Fibroblast of pulmonary artery (primary cell): ENCODE measurements around the gene CEP162.
"Not testable (repeated sequence)": the region's sequence is repeated elsewhere in the genome, so short reads cannot be mapped to it uniquely, and the experiment has no call there.

Experiments
- DNase-seq: peaks from one replicate; pipeline ENCODE4 v3.0.0-alpha.2; 2010; ENCODE audit warnings: low read depth
- H3K4me3 ChIP-seq: replicated peaks from 2 replicates; pipeline ENCODE4 v1.5.1; 2011; ENCODE audit warnings: low read depth, mild to moderate bottlenecking, control low read depth, low read length, moderate library complexity
- TF ChIP-seq, protein P1 (sequence below): IDR thresholded peaks from 2 replicates; pipeline ENCODE4 v1.5.1; 2011; ENCODE audit warnings: mild to moderate bottlenecking, control low read depth, low read length, inconsistent platforms; ENCODE audit errors: missing control alignments

Gene CEP162

DNA sequence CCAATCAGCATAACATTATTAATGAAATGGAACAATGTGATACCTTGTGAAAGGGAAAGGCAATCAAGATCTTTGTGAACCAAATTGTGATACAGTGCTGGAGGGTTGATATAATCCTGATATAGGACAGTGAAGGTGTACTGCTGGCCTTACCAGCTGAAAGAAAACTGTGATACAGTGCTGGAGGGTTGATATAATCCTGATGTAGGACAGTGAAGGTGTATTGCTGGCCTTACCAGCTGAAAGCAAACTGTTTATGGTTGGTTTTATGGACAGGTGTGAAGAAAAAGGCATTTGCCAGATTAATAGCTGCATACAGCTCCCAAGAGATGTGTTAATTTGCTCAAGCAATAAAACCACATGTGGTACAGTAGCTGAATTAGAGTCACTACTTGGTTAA lies 119.9 kb downstream of the CEP162 start:
- H3K4me3 ChIP-seq: no peak overlapping the region
- DNase-seq: no peak
- TF ChIP-seq, protein P1, sequence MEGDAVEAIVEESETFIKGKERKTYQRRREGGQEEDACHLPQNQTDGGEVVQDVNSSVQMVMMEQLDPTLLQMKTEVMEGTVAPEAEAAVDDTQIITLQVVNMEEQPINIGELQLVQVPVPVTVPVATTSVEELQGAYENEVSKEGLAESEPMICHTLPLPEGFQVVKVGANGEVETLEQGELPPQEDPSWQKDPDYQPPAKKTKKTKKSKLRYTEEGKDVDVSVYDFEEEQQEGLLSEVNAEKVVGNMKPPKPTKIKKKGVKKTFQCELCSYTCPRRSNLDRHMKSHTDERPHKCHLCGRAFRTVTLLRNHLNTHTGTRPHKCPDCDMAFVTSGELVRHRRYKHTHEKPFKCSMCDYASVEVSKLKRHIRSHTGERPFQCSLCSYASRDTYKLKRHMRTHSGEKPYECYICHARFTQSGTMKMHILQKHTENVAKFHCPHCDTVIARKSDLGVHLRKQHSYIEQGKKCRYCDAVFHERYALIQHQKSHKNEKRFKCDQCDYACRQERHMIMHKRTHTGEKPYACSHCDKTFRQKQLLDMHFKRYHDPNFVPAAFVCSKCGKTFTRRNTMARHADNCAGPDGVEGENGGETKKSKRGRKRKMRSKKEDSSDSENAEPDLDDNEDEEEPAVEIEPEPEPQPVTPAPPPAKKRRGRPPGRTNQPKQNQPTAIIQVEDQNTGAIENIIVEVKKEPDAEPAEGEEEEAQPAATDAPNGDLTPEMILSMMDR: no peak

DNA sequence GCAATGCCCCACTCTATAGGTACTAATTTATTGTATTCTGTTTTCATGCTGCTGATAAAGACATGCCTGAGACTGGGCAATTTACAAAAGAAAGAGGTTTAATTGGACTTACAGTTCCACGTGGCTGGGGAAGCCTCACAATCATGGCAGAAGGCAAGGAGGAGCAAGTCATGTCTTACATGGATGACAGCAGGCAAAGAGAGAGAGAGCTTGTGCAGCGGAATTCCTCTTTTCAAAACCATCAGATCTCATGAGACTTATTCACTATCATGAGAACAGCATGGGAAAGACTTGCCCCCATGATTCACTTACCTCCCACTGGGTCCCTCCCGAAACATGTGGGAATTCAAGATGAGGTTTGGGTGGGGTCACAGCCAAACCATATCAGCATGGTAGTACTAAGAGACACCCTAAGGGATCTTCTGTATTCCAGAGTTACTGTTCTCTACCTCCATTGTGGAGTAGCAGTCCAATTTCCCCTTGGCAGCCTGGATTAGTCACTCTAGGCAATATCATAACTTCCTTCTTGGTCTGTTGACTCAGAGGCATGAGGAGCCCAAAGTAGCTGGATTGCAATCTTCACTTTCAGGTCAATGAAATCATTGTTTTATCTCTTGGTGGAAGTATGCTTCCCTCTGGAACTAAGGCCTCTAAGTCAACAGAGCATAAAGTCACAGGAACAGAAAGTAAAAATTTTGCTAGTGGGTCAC lies 122.1 kb downstream of the CEP162 start:
- H3K4me3 ChIP-seq: not testable (repeated sequence)
- DNase-seq: peak; percentile 20

DNA sequence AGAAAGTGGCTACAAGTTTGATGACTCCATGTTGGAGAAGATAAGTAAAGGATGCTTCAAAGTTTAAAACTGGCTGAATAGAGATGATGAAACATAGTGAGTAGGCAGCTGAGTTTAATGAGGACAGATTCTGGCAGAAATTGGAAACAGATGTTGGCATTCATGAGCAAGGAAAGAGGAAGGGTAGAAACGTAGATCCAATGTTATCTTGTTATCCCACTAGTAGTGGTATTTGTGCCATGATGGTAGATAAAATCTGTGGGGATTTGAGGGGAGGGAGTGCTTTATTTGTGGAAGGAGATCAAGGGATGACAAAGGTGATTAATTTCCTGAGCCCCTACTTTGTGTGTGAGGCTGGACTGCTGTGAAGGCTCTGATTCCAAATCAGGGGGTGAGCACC lies 124.4 kb downstream of the CEP162 start:
- DNase-seq: no peak
- H3K4me3 ChIP-seq: no peak overlapping the region
- TF ChIP-seq, protein P1: no peak

DNA sequence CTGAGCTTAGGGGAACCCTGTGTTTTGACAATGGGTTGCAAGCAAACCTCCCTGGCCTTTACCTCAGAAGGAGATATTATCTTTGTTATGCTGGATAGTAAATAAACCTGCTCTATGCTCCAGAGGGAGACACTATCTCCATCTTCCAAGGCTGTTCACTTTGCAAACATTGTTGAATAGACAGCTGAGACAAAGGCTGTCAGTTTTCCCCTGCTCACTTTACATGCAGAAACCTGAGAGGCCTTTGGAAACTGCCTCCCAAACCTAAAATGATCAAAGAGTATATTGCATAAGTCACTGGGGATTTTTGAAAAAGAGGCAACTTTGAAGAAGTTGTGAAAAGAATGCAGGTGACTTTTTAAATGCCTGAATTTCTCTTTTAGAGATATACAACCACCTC lies 132.3 kb downstream of the CEP162 start:
- TF ChIP-seq, protein P1: no peak
- no peak for DNase-seq
- no peak overlapping the region for H3K4me3 ChIP-seq

DNA sequence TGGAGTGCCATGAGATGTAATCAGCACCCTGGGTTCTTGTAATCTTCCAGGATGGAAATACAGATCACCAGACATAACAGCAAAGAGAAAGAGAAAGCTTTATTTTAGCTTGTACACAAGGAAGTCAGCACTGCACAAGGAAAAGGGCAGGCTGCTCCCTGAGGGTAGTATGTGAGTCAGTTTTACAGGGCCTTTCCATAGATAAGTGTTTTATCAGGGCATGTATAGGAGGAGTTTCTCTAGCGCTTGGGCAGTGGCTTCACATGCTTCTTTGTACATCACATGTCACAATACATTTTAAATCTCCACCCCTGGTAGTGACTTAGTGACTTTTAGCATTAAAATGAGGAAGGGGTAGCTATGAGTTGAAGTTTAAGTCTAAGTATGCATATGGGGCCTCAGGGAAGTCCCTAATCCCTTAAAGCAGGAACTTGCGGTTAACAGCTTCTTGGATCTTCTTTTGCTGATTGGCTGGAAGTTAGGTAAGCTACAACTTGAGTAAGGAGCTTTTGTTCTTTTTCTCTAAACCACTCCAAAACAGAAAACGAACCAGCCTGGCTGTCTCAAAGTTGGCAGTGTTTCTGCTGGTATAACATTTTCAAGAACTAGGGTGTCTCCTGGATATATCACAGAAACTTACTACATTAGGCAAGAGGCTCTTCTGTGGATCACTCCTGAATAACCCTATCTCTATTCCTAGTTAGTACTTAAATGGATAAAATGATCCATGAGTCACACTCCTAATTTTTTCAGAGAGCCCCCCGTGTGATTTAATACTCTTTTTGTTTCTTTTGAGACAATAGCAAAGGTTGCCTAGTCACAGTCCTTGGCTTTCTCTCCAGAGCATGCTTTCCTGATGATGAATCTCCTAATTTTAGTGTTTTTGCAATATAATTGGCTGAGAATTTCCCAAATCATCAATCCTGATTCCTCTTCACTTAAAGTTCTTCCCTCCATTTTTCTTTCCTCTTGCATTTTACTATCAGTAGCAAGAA lies 133.7 kb downstream of the CEP162 start:
- H3K4me3 ChIP-seq: no peak overlapping the region
- TF ChIP-seq, protein P1: no peak
- DNase-seq: peak; percentile 36

DNA sequence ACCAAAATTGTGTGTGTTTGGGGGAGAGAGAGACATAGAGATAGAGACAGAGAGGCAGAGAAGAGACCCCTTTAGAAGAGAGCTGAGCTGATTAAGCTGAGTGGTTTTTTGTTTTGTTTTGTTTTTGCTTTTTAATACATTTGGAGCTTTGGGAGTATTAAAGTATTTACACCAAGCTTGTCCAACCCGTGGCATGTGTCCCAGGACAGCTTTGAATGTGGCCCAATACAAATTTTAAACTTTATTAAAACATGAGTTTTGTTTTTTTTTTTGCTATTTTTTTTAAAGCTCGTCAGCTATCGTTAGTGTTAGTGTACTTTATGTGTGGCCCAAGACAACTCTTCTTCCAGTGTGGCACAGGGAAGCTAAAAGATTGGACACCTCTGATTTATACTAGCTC lies 137.9 kb downstream of the CEP162 start:
- TF ChIP-seq, protein P1: no peak
- DNase-seq: no peak
- H3K4me3 ChIP-seq: no peak overlapping the region

DNA sequence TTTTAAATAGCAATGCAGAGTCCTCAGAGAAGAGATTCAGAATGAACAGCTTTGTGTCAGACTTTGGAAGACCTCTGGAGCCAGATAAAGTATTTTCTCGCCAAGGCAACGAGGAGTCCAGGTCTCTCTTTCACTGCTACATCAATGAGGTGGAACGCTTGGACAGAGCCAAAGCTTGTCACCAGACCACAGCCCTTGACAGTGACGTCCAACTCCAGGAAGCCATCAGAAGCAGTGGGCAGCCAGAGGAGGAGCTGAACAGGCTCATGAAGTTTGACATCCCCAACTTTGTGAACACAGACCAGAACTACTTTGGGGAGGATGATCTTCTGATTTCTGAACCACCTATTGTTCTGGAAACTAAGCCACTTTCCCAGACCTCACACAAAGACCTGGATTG lies 138.4 kb downstream of the CEP162 start:
- H3K4me3 ChIP-seq: no peak overlapping the region
- no peak for DNase-seq
- TF ChIP-seq, protein P1: no peak
